Astrocyte (in vitro differentiated cells and primary cell): ENCODE data around the gene DHX58. TPM values are rescaled to one million over a fixed set of nuclear protein-coding genes. Genes with fewer than 3 reads are reported as not detected.

Source experiments
- DNase-seq: peaks from one replicate; pipeline ENCODE4 v3.0.0-alpha.2; 2010; ENCODE audit warnings: low read depth
- FAIRE-seq: peaks from 2 replicates; lab custom pipeline; 2011; peaks lifted over from hg19 to GRCh38; lab: Jason Lieb, UNC
- H2AFZ ChIP-seq: 2 replicates; pipeline ENCODE4 v1.6.0; 2012; ENCODE audit warnings: low read depth, low read length, inconsistent platforms
- H3K27ac ChIP-seq: 2 replicates; pipeline ENCODE4 v1.5.1; 2011; ENCODE audit warnings: low read depth, low read length, inconsistent platforms
- H3K27me3 ChIP-seq: 2 replicates; pipeline ENCODE4 v1.6.0; 2011; ENCODE audit warnings: low read length, inconsistent platforms; ENCODE audit not compliant: insufficient read depth
- H3K36me3 ChIP-seq: 2 replicates; pipeline ENCODE4 v1.5.1; 2011; ENCODE audit warnings: low read length, inconsistent platforms; ENCODE audit not compliant: insufficient read depth
- H3K4me1 ChIP-seq: 2 replicates; pipeline ENCODE4 v1.5.1; 2011; ENCODE audit warnings: low read length, inconsistent platforms; ENCODE audit not compliant: insufficient read depth
- H3K4me2 ChIP-seq: 2 replicates; pipeline ENCODE4 v1.6.0; 2012; ENCODE audit warnings: low read length, inconsistent platforms
- H3K4me3 ChIP-seq: 2 replicates; pipeline ENCODE4 v1.5.1; 2011; ENCODE audit warnings: low read depth, mild to moderate bottlenecking, low read length, inconsistent platforms; ENCODE audit not compliant: insufficient read depth
- H3K79me2 ChIP-seq: 2 replicates; pipeline ENCODE4 v1.6.0; 2012; ENCODE audit warnings: mild to moderate bottlenecking, low read length, inconsistent platforms; ENCODE audit not compliant: insufficient read depth
- H3K9ac ChIP-seq: 2 replicates; pipeline ENCODE4 v1.6.0; 2012; ENCODE audit warnings: mild to moderate bottlenecking, low read length, inconsistent platforms
- H3K9me3 ChIP-seq: 2 replicates; pipeline ENCODE4 v1.5.1; 2012; ENCODE audit warnings: low read depth, mild to moderate bottlenecking, low read length, inconsistent platforms; ENCODE audit not compliant: insufficient read depth
- H4K20me1 ChIP-seq: 2 replicates; pipeline ENCODE4 v1.6.0; 2012; ENCODE audit warnings: low read length, inconsistent platforms; ENCODE audit not compliant: insufficient read depth
- H3K27ac Mint-ChIP-seq: one replicate; pipeline ENCODE4 v1.8.0; 2021; ENCODE audit warnings: mild to moderate bottlenecking, mixed read lengths; ENCODE audit not compliant: unreplicated experiment
- H3K27me3 Mint-ChIP-seq: one replicate; pipeline ENCODE4 v1.8.0; 2021; ENCODE audit warnings: low read depth, mixed read lengths; ENCODE audit not compliant: unreplicated experiment
- H3K36me3 Mint-ChIP-seq: one replicate; pipeline ENCODE4 v1.8.0; 2021; ENCODE audit warnings: low read depth, mixed read lengths; ENCODE audit not compliant: unreplicated experiment
- H3K4me1 Mint-ChIP-seq: one replicate; pipeline ENCODE4 v1.8.0; 2021; ENCODE audit warnings: low read depth, mixed read lengths; ENCODE audit not compliant: unreplicated experiment
- H3K4me3 Mint-ChIP-seq: one replicate; pipeline ENCODE4 v1.8.0; 2021; ENCODE audit warnings: mild to moderate bottlenecking, moderate library complexity, mixed read lengths; ENCODE audit not compliant: unreplicated experiment
- H3K9me3 Mint-ChIP-seq: one replicate; pipeline ENCODE4 v1.8.0; 2021; ENCODE audit warnings: mild to moderate bottlenecking, mixed read lengths; ENCODE audit not compliant: unreplicated experiment
- EZH2 ChIP-seq: IDR thresholded peaks from 2 replicates; pipeline ENCODE4 v1.6.1; 2012; ENCODE audit warnings: mild to moderate bottlenecking, low read length, inconsistent platforms; ENCODE audit not compliant: insufficient read depth
- total RNA-seq: library from RNA; stranded (reverse); gene quantifications from 2 replicates; pipeline ENCODE4 v1.2.1, GENCODE V29; 2021
- TF ChIP-seq, protein P1 (sequence below): IDR thresholded peaks from 2 replicates; pipeline ENCODE4 v1.5.1; 2011; ENCODE audit warnings: low read depth, mild to moderate bottlenecking, inconsistent platforms, low read length, moderate library complexity; ENCODE audit not compliant: insufficient read depth

Gene DHX58
- total RNA-seq, 1 donor from 2014 or later = 5.4 TPM

GRCh38 chr17:42111871-42112551 is 503 bp downstream of the DHX58 start:
- Histone ChIP-seq H3K36me3 (no peaks in the 10 kb centered on the region), H3K27ac (no peak overlapping the region), H3K4me2 (peak overlapping the region; percentile 64), H2AFZ (no peak overlapping the region), H3K9me3 (no peaks in the 10 kb centered on the region), H3K27me3 (no peaks in the 10 kb centered on the region), H4K20me1 (no peaks in the 10 kb centered on the region), H3K4me1 (no peaks in the 10 kb centered on the region), H3K79me2 (no peaks in the 10 kb centered on the region), H3K9ac (peak overlapping the region; percentile 1), H3K4me3 (no peak overlapping the region)
- peaks cover 2% of the 10 kb centered on the region for H3K9me3 Mint-ChIP-seq
- FAIRE-seq = no peak
- TF ChIP-seq, protein P1, sequence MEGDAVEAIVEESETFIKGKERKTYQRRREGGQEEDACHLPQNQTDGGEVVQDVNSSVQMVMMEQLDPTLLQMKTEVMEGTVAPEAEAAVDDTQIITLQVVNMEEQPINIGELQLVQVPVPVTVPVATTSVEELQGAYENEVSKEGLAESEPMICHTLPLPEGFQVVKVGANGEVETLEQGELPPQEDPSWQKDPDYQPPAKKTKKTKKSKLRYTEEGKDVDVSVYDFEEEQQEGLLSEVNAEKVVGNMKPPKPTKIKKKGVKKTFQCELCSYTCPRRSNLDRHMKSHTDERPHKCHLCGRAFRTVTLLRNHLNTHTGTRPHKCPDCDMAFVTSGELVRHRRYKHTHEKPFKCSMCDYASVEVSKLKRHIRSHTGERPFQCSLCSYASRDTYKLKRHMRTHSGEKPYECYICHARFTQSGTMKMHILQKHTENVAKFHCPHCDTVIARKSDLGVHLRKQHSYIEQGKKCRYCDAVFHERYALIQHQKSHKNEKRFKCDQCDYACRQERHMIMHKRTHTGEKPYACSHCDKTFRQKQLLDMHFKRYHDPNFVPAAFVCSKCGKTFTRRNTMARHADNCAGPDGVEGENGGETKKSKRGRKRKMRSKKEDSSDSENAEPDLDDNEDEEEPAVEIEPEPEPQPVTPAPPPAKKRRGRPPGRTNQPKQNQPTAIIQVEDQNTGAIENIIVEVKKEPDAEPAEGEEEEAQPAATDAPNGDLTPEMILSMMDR = no peak
- TF ChIP-seq EZH2 = no peak
- peaks cover 4% of the 10 kb centered on the region for H3K36me3 Mint-ChIP-seq
- DNase-seq = no peak
- H3K27me3 Mint-ChIP-seq = peaks cover 7% of the 10 kb centered on the region
- H3K27ac Mint-ChIP-seq = peak overlapping the region; percentile 80
- H3K4me1 Mint-ChIP-seq = peaks cover 3% of the 10 kb centered on the region
- peak overlapping the region; percentile 40 for H3K4me3 Mint-ChIP-seq

- H3K27ac Mint-ChIP-seq = no peak overlapping the region
- H3K4me3 ChIP-seq = no peak overlapping the region
- peaks cover 4% of the 10 kb centered on the region for H3K36me3 Mint-ChIP-seq
- H4K20me1 ChIP-seq = no peaks in the 10 kb centered on the region
- H3K36me3 ChIP-seq = no peaks in the 10 kb centered on the region
- H3K27ac ChIP-seq = no peak overlapping the region
- no peaks in the 10 kb centered on the region for H3K9me3 ChIP-seq
- peaks cover 12% of the 10 kb centered on the region for H3K27me3 Mint-ChIP-seq
- H3K27me3 ChIP-seq = no peaks in the 10 kb centered on the region
- no peak overlapping the region for H3K4me3 Mint-ChIP-seq
- H3K9me3 Mint-ChIP-seq = peaks cover 2% of the 10 kb centered on the region
- peaks cover 3% of the 10 kb centered on the region for H3K4me1 Mint-ChIP-seq
- no peak overlapping the region for H3K9ac ChIP-seq
- H3K4me2 ChIP-seq = no peak overlapping the region
- FAIRE-seq (no peak), DNase-seq (no peak)
- H3K79me2 ChIP-seq = no peaks in the 10 kb centered on the region
- TF ChIP-seq, protein P1 = no peak
- TF ChIP-seq EZH2 = no peak
- H2AFZ ChIP-seq = no peak overlapping the region
- H3K4me1 ChIP-seq = no peaks in the 10 kb centered on the region
These were observed 1.3 kb downstream of the DHX58 start for GRCh38 chr17:42111265-42111636.
